A673 (cell line): ENCODE data around the gene LCLAT1. TPM values are rescaled to one million over a fixed set of nuclear protein-coding genes. Genes with fewer than 3 reads are reported as not detected.

Experiments
- BruUV-seq: library from RNA; stranded (reverse); fragments of 400-500 nt; replicated peaks from 2 replicates; lab custom pipeline; 2021; lab: Mats Ljungman, UMichigan
- CTCF ChIA-PET: fragments of 300-600 bp; sonication (Branson Sonifier 250); formaldehyde crosslinking; loops from one replicate; lab custom pipeline; 2022; ENCODE audit warnings: antibody characterized with exemption; lab: Charles Lee
- POLR2A ChIA-PET: fragments of 300-600 bp; sonication (Branson Sonifier 250); formaldehyde crosslinking; loops from one replicate; lab custom pipeline; 2022; ENCODE audit warnings: antibody characterized with exemption; ENCODE audit not compliant: low non-redundant PET; lab: Charles Lee
- DNase-seq: peaks from one replicate; pipeline ENCODE4 v3.0.0-alpha.2; 2015; ENCODE audit warnings: low spot score
- H3K27ac ChIP-seq: fragments of 200-600 bp; sonication (generic); 2 replicates; pipeline ENCODE4 v1.5.1; 2016; ENCODE audit warnings: mixed run types, low read depth, mild to moderate bottlenecking, mixed read lengths, antibody characterized with exemption, low read length; ENCODE audit not compliant: poor library complexity, severe bottlenecking
- H3K27me3 ChIP-seq: fragments of 200-600 bp; sonication (generic); replicated peaks from 2 replicates; pipeline ENCODE4 v1.6.1; 2017; ENCODE audit warnings: mixed run types, low read depth, mild to moderate bottlenecking, mixed read lengths, antibody characterized with exemption, low read length; ENCODE audit not compliant: insufficient read depth, poor library complexity
- H3K36me3 ChIP-seq: fragments of 200-600 bp; sonication (generic); 2 replicates; pipeline ENCODE4 v1.6.1; 2016; ENCODE audit warnings: mixed run types, mild to moderate bottlenecking, mixed read lengths, antibody characterized with exemption, low read length; ENCODE audit not compliant: insufficient read depth, poor library complexity, severe bottlenecking
- H3K4me1 ChIP-seq: fragments of 200-600 bp; sonication (generic); 2 replicates; pipeline ENCODE4 v1.6.1; 2017; ENCODE audit warnings: mixed run types, mild to moderate bottlenecking, mixed read lengths, antibody characterized with exemption, low read length; ENCODE audit not compliant: insufficient read depth, poor library complexity, severe bottlenecking
- H3K4me3 ChIP-seq: fragments of 200-600 bp; sonication (generic); 2 replicates; pipeline ENCODE4 v1.5.1; 2016; ENCODE audit warnings: low read depth, mixed run types, mild to moderate bottlenecking, mixed read lengths, low read length; ENCODE audit not compliant: poor library complexity, severe bottlenecking
- H3K9me3 ChIP-seq: fragments of 200-600 bp; sonication (generic); 2 replicates; pipeline ENCODE4 v1.6.1; 2016; ENCODE audit warnings: mixed run types, low read depth, mild to moderate bottlenecking, mixed read lengths, antibody characterized with exemption, low read length; ENCODE audit not compliant: poor library complexity, severe bottlenecking
- EZH2 ChIP-seq: fragments of 200-600 bp; sonication (generic); IDR thresholded peaks from 2 replicates; pipeline ENCODE4 v1.6.1; 2017; ENCODE audit warnings: borderline replicate concordance, low read depth, mild to moderate bottlenecking, mixed read lengths, antibody characterized with exemption, low read length; ENCODE audit not compliant: poor library complexity, severe bottlenecking
- intact Hi-C: fragments of 100-400 bp; cut with micrococcal nuclease; formaldehyde crosslinking; loops from one replicate; pipeline ENCODE4 v1.10.0; 2022; ENCODE audit not compliant: unreplicated experiment
- total RNA-seq: library from RNA; stranded (reverse); gene quantifications from 2 replicates; pipeline ENCODE4 v1.2.3, GENCODE V29; 2021
- TF ChIP-seq, protein P1 (sequence below): fragments of 300-800, 200-600 bp; sonication (generic); conservative IDR thresholded peaks from 2 replicates; pipeline ENCODE4 v1.5.1; 2017; ENCODE audit warnings: low read depth, mild to moderate bottlenecking, antibody characterized with exemption, low read length, moderate library complexity, mixed read lengths

LCLAT1 gene
- total RNA-seq, 1 experiment from 2014 or later, result 35.3 TPM

DNA sequence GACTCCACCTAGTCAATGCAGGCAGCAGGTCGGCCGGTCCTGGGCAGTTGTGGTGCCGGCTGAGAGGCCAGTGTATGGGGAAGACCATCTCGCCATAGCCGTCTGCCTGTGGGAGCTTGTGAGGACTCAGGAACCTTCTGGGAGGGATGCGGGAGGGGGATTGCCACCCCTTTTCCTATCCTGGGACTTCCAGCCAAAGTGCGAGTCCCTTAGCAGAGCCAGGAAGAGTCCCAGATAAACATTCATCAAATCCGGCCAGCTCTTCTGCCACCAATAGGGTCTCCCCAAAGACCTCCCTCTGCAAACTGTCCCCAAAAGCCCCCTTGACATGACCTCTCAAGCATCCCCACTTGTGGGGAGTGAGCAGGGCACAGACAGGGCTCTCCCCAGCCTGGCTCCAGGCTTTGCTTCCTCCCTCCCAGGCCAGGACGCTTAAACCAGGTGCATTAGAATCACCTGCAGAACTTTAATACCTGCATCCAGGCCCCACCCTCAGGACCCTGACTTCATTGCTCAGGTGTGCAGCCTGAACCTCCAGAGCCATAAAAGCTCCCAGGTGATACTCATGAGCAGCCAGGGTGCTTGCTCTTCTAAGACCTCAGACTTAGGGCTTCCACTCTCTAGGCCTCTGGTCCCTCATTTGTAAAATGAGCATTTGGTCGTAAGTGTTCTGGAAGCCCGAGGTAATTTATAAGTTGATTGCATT, 200.9 kb downstream of the LCLAT1 start:
- H3K36me3 ChIP-seq, result no peaks in the 10 kb centered on the region
- no peaks in the 10 kb centered on the region for H3K27me3 ChIP-seq
- no peak for DNase-seq
- no peaks in the 10 kb centered on the region for H3K4me1 ChIP-seq
- POLR2A ChIA-PET, result no interaction called here
- no peaks in the 10 kb centered on the region for H3K9me3 ChIP-seq
- no peak for TF ChIP-seq EZH2
- no TSS peak for BruUV-seq
- no peak overlapping the region for H3K27ac ChIP-seq
- intact Hi-C loops, result no loop called here
- H3K4me3 ChIP-seq, result no peak overlapping the region
- CTCF ChIA-PET, result no interaction called here

DNA sequence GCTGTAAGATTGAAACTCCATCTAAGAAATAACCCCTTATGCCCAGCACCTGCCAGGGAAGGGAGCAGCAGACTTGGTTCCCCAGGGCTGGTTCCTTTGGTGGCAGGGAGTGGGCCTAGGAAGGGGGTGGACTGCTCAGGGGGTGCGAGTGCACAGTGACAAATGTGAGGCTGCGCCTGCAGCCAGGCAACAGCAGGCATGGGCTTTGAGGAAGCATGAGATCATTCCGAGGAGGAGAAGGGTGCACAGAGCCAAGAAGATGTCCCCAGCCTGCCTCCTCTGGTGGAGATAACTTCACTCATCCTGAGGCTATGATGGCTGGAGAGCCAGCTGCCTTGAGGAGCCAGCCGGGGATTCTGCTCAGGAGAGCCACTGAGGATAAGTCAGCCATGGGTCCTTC, 202.2 kb downstream of the LCLAT1 start:
- TF ChIP-seq, protein P1, sequence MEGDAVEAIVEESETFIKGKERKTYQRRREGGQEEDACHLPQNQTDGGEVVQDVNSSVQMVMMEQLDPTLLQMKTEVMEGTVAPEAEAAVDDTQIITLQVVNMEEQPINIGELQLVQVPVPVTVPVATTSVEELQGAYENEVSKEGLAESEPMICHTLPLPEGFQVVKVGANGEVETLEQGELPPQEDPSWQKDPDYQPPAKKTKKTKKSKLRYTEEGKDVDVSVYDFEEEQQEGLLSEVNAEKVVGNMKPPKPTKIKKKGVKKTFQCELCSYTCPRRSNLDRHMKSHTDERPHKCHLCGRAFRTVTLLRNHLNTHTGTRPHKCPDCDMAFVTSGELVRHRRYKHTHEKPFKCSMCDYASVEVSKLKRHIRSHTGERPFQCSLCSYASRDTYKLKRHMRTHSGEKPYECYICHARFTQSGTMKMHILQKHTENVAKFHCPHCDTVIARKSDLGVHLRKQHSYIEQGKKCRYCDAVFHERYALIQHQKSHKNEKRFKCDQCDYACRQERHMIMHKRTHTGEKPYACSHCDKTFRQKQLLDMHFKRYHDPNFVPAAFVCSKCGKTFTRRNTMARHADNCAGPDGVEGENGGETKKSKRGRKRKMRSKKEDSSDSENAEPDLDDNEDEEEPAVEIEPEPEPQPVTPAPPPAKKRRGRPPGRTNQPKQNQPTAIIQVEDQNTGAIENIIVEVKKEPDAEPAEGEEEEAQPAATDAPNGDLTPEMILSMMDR, result no peak
- no peak for TF ChIP-seq EZH2
- BruUV-seq, result no TSS peak
- Histone ChIP-seq H3K36me3 (no peaks in the 10 kb centered on the region), H3K4me3 (no peak overlapping the region), H3K9me3 (no peaks in the 10 kb centered on the region), H3K27me3 (no peaks in the 10 kb centered on the region), H3K4me1 (no peaks in the 10 kb centered on the region), H3K27ac (no peak overlapping the region)
- CTCF ChIA-PET, result interaction anchor here (0.6 kb wide), 1 partner anchor 67 kb away, joined by 6 read pairs; no protein-coding TSS in a partner anchor
- DNase-seq, result no peak
- intact Hi-C loops, result no loop called here
- POLR2A ChIA-PET, result interaction anchor here (0.6 kb wide), 1 partner anchor 8 kb away, joined by 6 read pairs; no protein-coding TSS in a partner anchor

DNA sequence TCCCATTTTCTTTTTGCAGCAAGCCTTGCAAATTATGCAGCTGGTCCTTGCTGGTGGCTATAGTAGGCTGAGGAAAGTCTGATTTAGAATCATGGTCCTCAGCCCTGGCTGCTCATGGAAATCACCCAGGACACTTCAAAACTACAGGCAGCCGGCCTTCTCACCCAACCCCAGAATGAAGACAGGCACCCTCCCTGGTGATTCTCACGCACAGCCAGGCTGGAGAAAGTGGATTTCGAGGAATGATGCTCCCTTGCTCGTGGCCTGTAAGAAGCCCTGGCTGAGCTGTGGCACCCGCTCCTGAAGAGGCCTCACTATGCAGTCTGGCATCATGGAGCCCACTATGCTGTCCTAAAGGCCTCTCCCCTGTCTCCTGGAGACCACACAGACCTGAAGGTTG, 202.8 kb downstream of the LCLAT1 start:
- H3K27me3 ChIP-seq, result no peaks in the 10 kb centered on the region
- ChIA-PET CTCF (no interaction called here), POLR2A (no interaction called here)
- H3K36me3 ChIP-seq, result no peaks in the 10 kb centered on the region
- H3K27ac ChIP-seq, result no peak overlapping the region
- no peak overlapping the region for H3K4me3 ChIP-seq
- DNase-seq, result no peak
- no peaks in the 10 kb centered on the region for H3K9me3 ChIP-seq
- no TSS peak for BruUV-seq
- TF ChIP-seq, protein P1, result no peak
- no peak for TF ChIP-seq EZH2
- intact Hi-C loops, result no loop called here
- H3K4me1 ChIP-seq, result no peaks in the 10 kb centered on the region
